HG03064 (cell line): ENCODE measurements around the gene ADRM1.

Source experiments
- ATAC-seq: cut with Tn5 transposase; IDR thresholded peaks from one replicate; pipeline ENCODE4 v1.9.1; 2021; ENCODE audit warnings: low read depth; ENCODE audit not compliant: unreplicated experiment

ADRM1 gene

GRCh38 chr20:62335532-62335931 lies 32.7 kb downstream of the ADRM1 start:
- ATAC-seq, result no peak

- no peak for ATAC-seq
Measured at GRCh38 chr20:62336329-62336728, 33.5 kb downstream of the ADRM1 start.

- no peak for ATAC-seq
Measured at GRCh38 chr20:62336775-62337557, 34.2 kb downstream of the ADRM1 start.

GRCh38 chr20:62337558-62338293 lies 34.9 kb downstream of the ADRM1 start:
- no peak for ATAC-seq

- ATAC-seq, result no peak
Measured at GRCh38 chr20:62338294-62338620, 35.5 kb downstream of the ADRM1 start.

GRCh38 chr20:62339647-62340062 lies 36.9 kb downstream of the ADRM1 start:
- ATAC-seq, result peak; percentile 66

- no peak for ATAC-seq
Measured at GRCh38 chr20:62342910-62343309, 40.1 kb downstream of the ADRM1 start.

GRCh38 chr20:62344092-62344491 lies 41.3 kb downstream of the ADRM1 start:
- ATAC-seq, result no peak

- no peak for ATAC-seq
Measured at GRCh38 chr20:62344782-62345181, 42.0 kb downstream of the ADRM1 start.

GRCh38 chr20:62345681-62346370 lies 43.0 kb downstream of the ADRM1 start:
- no peak for ATAC-seq

- no peak for ATAC-seq
Measured at GRCh38 chr20:62346398-62347150, 43.8 kb downstream of the ADRM1 start.

GRCh38 chr20:62347151-62347404 lies 44.3 kb downstream of the ADRM1 start:
- no peak for ATAC-seq

GRCh38 chr20:62347445-62347844 lies 44.6 kb downstream of the ADRM1 start:
- no peak for ATAC-seq

- no peak for ATAC-seq
Measured at GRCh38 chr20:62348604-62349003, 45.8 kb downstream of the ADRM1 start.

GRCh38 chr20:62349556-62350097 lies 46.8 kb downstream of the ADRM1 start:
- ATAC-seq, result no peak

GRCh38 chr20:62350098-62350628 lies 47.4 kb downstream of the ADRM1 start:
- ATAC-seq, result no peak

GRCh38 chr20:62350629-62351422 lies 48.0 kb downstream of the ADRM1 start:
- no peak for ATAC-seq

- ATAC-seq, result no peak
Measured at GRCh38 chr20:62351469-62352401, 48.9 kb downstream of the ADRM1 start.
